ENCODE measurements around the gene SORCS1. TPM values are rescaled to one million over a fixed set of nuclear protein-coding genes. Genes with fewer than 3 reads are reported as not detected.

The SORCS1 gene
- total and polyA plus RNA-seq, 2 of the 8 experiments (the other 6 are each of a cell fraction or from before 2014, with no cell fraction given) = 4.1 to 4.6 TPM

DNA sequence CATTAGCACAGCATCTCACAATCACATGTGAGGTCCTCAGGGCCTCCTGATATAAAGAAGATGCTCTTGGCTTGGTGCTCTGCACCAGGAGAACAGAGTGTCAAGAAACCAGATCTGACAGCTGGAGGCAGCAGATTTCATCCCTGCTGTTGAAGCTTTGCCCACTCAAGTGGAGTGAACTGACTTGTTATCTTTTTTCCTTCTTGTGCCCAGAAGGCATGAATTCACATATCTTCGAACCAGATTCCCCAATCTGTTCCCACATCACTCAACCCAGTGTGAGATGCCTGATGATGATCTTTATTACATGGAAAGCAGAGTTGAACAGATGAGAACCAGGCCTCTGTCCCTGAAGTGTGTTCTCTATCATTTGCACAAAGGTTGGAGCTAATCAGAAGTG lies 521.0 kb downstream of the SORCS1 start:
- WGBS, 2 experiments (ENCODE audit: extremely low coverage in 1 of 2, insufficient coverage in 1 of 2, insufficient read length in 1 of 2, insufficient replicate concordance in 2 of 2, low coverage in 1 of 2, low lambda C conversion rate in 2 of 2, missing lambda C conversion rate in 1 of 2) = 85% methylated on average over 1 of the region's 1 CpG; no CpG with 5 or more reads in 1 of the 2 experiments
- H4K91ac ChIP-seq (replicated peaks; ENCODE audit: insufficient read length, low read length) = no peak overlapping the region
- no peak for FAIRE-seq
- TF ChIP-seq GTF2F1 (IDR thresholded peaks at IDR 0.05; ENCODE audit: borderline replicate concordance, low read depth, low read length) = no peak
- no peak for TF ChIP-seq NANOG (IDR thresholded peaks at IDR 0.05; ENCODE audit: insufficient read depth, low read depth, low read length, poor library complexity, severe bottlenecking)
- no peak for TF ChIP-seq CHD1 (IDR thresholded peaks at IDR 0.05; ENCODE audit: low read depth, low read length)

More for the DNA sequence above, 521.0 kb downstream of the SORCS1 start:
- no peak overlapping the region for H3K9ac ChIP-seq (replicated peaks in 1 of 4; ENCODE audit: extremely low read depth in 1 of 4, low read depth in 3 of 4, low read length in 3 of 4)
- H3K18ac ChIP-seq (ENCODE audit: extremely low read depth, low read length) = no peak overlapping the region
- H2BK120ac ChIP-seq (replicated peaks; ENCODE audit: low read depth, low read length) = no peak overlapping the region
- no peaks in the 10 kb centered on the region for H3K9me3 ChIP-seq (ENCODE audit: insufficient read depth in 2 of 2, low read depth in 1 of 2, low read length in 1 of 2)
- H2BK12ac ChIP-seq (ENCODE audit: low read depth, low read length) = no peak overlapping the region
- no peak overlapping the region for H3K27ac ChIP-seq (ENCODE audit: low read depth, low read length)
- no peak overlapping the region for H3K4me3 ChIP-seq (ENCODE audit: extremely low read depth in 1 of 4, insufficient read depth in 2 of 4, low read depth in 3 of 4, low read length in 4 of 4)
- H3K4ac ChIP-seq (replicated peaks; ENCODE audit: insufficient read length, low read depth, low read length) = no peak overlapping the region
- no peak overlapping the region for H3K56ac ChIP-seq (replicated peaks; ENCODE audit: insufficient read length, low read depth, low read length)
- ChIA-PET POLR2A (ENCODE audit: partially characterized antibody) (no interaction called here), CTCF (ENCODE audit: partially characterized antibody) (interaction anchor here (0.6 to 0.9 kb wide), 3 partner anchors 9 to 223 kb away, joined by 3 to 4 read pairs (median 4); no protein-coding TSS in a partner anchor)
- H3K27me3 ChIP-seq (replicated peaks in 1 of 4; ENCODE audit: control insufficient read depth in 3 of 4, extremely low read depth in 1 of 4, insufficient read depth in 3 of 4, low read length in 3 of 4) = no peaks in the 10 kb centered on the region
- no peak overlapping the region for H4K8ac ChIP-seq (ENCODE audit: extremely low read depth, insufficient read depth, low read length)
- no peak overlapping the region for H2BK15ac ChIP-seq (ENCODE audit: low read length)
- DNase-seq (ENCODE audit: low read depth in 1 of 2, low spot score in 2 of 2) = no peak
- no peaks in the 10 kb centered on the region for H4K20me1 ChIP-seq (replicated peaks in 1 of 2; ENCODE audit: control insufficient read depth in 1 of 2, insufficient read depth in 2 of 2, low read length in 2 of 2)
- no peaks in the 10 kb centered on the region for H3K4me1 ChIP-seq (replicated peaks in 1 of 4; ENCODE audit: control insufficient read depth in 3 of 4, insufficient read depth in 4 of 4, low read length in 3 of 4)
- no peak overlapping the region for H4K5ac ChIP-seq (ENCODE audit: insufficient read length, low read depth, low read length)
- no peak overlapping the region for H3K14ac ChIP-seq (ENCODE audit: insufficient read length)
- no peak overlapping the region for H3K4me2 ChIP-seq (ENCODE audit: insufficient read depth in 1 of 2, low read depth in 2 of 2, low read length in 2 of 2)
- H3K79me1 ChIP-seq (ENCODE audit: low read depth, low read length) = no peaks in the 10 kb centered on the region
- H3K23me2 ChIP-seq (ENCODE audit: low read depth, low read length) = no peaks in the 10 kb centered on the region; the same call in 1 of the 2 replicates
- H2AK5ac ChIP-seq (ENCODE audit: low read depth, low read length) = no peak overlapping the region
- H2AFZ ChIP-seq (ENCODE audit: low read length) = no peak overlapping the region
- H3K23ac ChIP-seq (ENCODE audit: insufficient read length) = no peak overlapping the region
- H3K36me3 ChIP-seq (ENCODE audit: control insufficient read depth in 2 of 4, insufficient read depth in 4 of 4, low read length in 3 of 4) = no peaks in the 10 kb centered on the region
- no peak overlapping the region for H2BK20ac ChIP-seq (ENCODE audit: low read length)
- no peaks in the 10 kb centered on the region for H3K79me2 ChIP-seq (ENCODE audit: control insufficient read depth in 1 of 2, insufficient read depth in 2 of 2, low read length in 2 of 2)
- H2BK5ac ChIP-seq (ENCODE audit: low read depth, low read length) = no peak overlapping the region
